DND-41 (cell line): ENCODE measurements around the gene OCA2.

Source experiments
- ATAC-seq: fragments of 200-7000 bp; cut with Tn5 transposase; 3 replicates; pipeline ENCODE4 v1.9.1; 2021; ENCODE audit warnings: low read depth; ENCODE audit not compliant: insufficient read depth
- DNase-seq: peaks from one replicate; pipeline ENCODE4 v3.0.0-alpha.2; 2020
- H2AFZ ChIP-seq: 2 replicates; pipeline ENCODE4 v1.6.0; 2012; ENCODE audit warnings: low read depth, low read length
- H3K27ac ChIP-seq: 2 replicates; pipeline ENCODE4 v1.5.1; 2012; ENCODE audit warnings: low read length, inconsistent platforms
- H3K27me3 ChIP-seq: fragments of 200-600 bp; sonication (generic); 2 replicates; pipeline ENCODE4 v1.6.0; 2012; ENCODE audit warnings: low read length, mild to moderate bottlenecking, inconsistent platforms; ENCODE audit not compliant: insufficient read depth, poor library complexity
- H3K36me3 ChIP-seq: 2 replicates; pipeline ENCODE4 v1.5.1; 2012; ENCODE audit warnings: low read length, inconsistent platforms; ENCODE audit not compliant: insufficient read depth
- H3K4me1 ChIP-seq: 2 replicates; pipeline ENCODE4 v1.5.1; 2012; ENCODE audit warnings: mild to moderate bottlenecking, low read length; ENCODE audit not compliant: insufficient read depth
- H3K4me2 ChIP-seq: 2 replicates; pipeline ENCODE4 v1.6.0; 2012; ENCODE audit warnings: mild to moderate bottlenecking, moderate library complexity, low read length, inconsistent platforms; ENCODE audit not compliant: insufficient read depth
- H3K4me3 ChIP-seq, 2 experiments: fragments of 200-600 bp in 1 of 2; shearing (Covaris generic) in 1 of 2; 2 replicates each; pipeline ENCODE4 v1.5.1; 2012 to 2016; ENCODE audit warnings: inconsistent platforms in 2 of 2, low read length in 2 of 2, mild to moderate bottlenecking in 2 of 2, low read depth in 1 of 2, moderate library complexity in 1 of 2
- H3K79me2 ChIP-seq: 2 replicates; pipeline ENCODE4 v1.6.0; 2012; ENCODE audit warnings: low read length, inconsistent platforms; ENCODE audit not compliant: insufficient read depth
- H3K9ac ChIP-seq: 2 replicates; pipeline ENCODE4 v1.6.0; 2012; ENCODE audit warnings: low read depth, mild to moderate bottlenecking, inconsistent platforms, low read length, moderate library complexity
- H3K9me3 ChIP-seq: 2 replicates; pipeline ENCODE4 v1.5.1; 2012; ENCODE audit warnings: low read length, moderate library complexity, mild to moderate bottlenecking, inconsistent platforms; ENCODE audit not compliant: insufficient read depth, severe bottlenecking
- H4K20me1 ChIP-seq: 2 replicates; pipeline ENCODE4 v1.6.0; 2012; ENCODE audit warnings: low read length; ENCODE audit not compliant: insufficient read depth
- EZH2 ChIP-seq: IDR thresholded peaks from 3 replicates; pipeline ENCODE4 v1.6.1; 2012; ENCODE audit warnings: borderline replicate concordance, low read depth, mild to moderate bottlenecking, moderate library complexity, low read length, inconsistent platforms; ENCODE audit not compliant: severe bottlenecking
- TF ChIP-seq, protein P1 (sequence below): IDR thresholded peaks from 2 replicates; pipeline ENCODE4 v1.5.1; 2012; ENCODE audit warnings: borderline replicate concordance, low read length, moderate library complexity, mild to moderate bottlenecking; ENCODE audit not compliant: poor library complexity, severe bottlenecking; ENCODE audit errors: extremely low read depth

OCA2 gene

GRCh38 chr15:27796405-27797320 is 302.5 kb downstream of the OCA2 start:
- Histone ChIP-seq H3K27ac (no peak overlapping the region), H3K4me1 (no peaks in the 10 kb centered on the region), H3K9me3 (no peaks in the 10 kb centered on the region), H3K4me3 (no peak overlapping the region), H3K79me2 (no peaks in the 10 kb centered on the region), H4K20me1 (no peaks in the 10 kb centered on the region), H3K27me3 (no peaks in the 10 kb centered on the region), H3K9ac (no peak overlapping the region), H2AFZ (no peak overlapping the region), H3K36me3 (no peaks in the 10 kb centered on the region), H3K4me2 (no peak overlapping the region)
- TF ChIP-seq, protein P1, sequence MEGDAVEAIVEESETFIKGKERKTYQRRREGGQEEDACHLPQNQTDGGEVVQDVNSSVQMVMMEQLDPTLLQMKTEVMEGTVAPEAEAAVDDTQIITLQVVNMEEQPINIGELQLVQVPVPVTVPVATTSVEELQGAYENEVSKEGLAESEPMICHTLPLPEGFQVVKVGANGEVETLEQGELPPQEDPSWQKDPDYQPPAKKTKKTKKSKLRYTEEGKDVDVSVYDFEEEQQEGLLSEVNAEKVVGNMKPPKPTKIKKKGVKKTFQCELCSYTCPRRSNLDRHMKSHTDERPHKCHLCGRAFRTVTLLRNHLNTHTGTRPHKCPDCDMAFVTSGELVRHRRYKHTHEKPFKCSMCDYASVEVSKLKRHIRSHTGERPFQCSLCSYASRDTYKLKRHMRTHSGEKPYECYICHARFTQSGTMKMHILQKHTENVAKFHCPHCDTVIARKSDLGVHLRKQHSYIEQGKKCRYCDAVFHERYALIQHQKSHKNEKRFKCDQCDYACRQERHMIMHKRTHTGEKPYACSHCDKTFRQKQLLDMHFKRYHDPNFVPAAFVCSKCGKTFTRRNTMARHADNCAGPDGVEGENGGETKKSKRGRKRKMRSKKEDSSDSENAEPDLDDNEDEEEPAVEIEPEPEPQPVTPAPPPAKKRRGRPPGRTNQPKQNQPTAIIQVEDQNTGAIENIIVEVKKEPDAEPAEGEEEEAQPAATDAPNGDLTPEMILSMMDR = no peak
- no peak for TF ChIP-seq EZH2
- DNase-seq = no peak
- no peak for ATAC-seq

DNA sequence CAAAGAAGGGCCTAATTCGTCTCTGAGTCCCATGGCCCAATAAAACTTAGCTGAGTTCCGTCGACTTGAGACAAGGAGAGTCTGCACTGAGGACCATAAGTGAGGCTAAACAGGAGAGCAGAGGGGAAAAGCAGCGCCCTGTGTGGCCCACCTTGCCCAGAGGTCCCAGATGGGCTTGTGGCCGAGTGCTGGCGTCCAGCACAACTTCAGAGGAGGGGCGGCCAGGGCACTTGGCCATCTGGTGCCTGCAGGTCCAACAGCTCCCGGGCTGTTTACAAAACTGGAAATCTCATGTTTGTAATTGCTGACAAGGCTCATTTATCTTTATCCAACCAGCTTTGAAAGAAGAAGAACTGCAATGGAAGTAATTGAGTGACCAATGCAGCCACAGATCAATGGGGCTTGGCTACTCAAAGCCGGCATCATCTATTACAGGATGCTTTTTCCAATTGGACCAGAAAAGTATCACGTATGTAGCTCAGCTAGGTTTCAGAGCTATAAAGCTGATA is 306.3 kb downstream of the OCA2 start:
- no peaks in the 10 kb centered on the region for H4K20me1 ChIP-seq
- H3K27ac ChIP-seq = no peak overlapping the region
- no peak overlapping the region for H2AFZ ChIP-seq
- no peaks in the 10 kb centered on the region for H3K36me3 ChIP-seq
- H3K9me3 ChIP-seq = no peaks in the 10 kb centered on the region
- H3K27me3 ChIP-seq = no peaks in the 10 kb centered on the region
- no peak overlapping the region for H3K4me2 ChIP-seq
- no peak overlapping the region for H3K4me3 ChIP-seq
- DNase-seq = no peak
- H3K9ac ChIP-seq = no peak overlapping the region
- H3K4me1 ChIP-seq = no peaks in the 10 kb centered on the region
- ATAC-seq = no peak
- TF ChIP-seq, protein P1 = no peak
- TF ChIP-seq EZH2 = no peak
- H3K79me2 ChIP-seq = no peaks in the 10 kb centered on the region

- Histone ChIP-seq H3K9me3 (no peaks in the 10 kb centered on the region), H3K4me2 (no peak overlapping the region), H3K27ac (no peak overlapping the region), H3K4me3 (no peak overlapping the region), H3K79me2 (no peaks in the 10 kb centered on the region), H3K9ac (no peak overlapping the region), H2AFZ (no peak overlapping the region), H3K36me3 (no peaks in the 10 kb centered on the region), H4K20me1 (no peaks in the 10 kb centered on the region), H3K27me3 (no peaks in the 10 kb centered on the region), H3K4me1 (no peaks in the 10 kb centered on the region)
- TF ChIP-seq EZH2 = no peak
- TF ChIP-seq, protein P1 = no peak
- no peak for DNase-seq
- ATAC-seq = no peak
Measured at GRCh38 chr15:27790270-27790669, 308.8 kb downstream of the OCA2 start.
